GM19043 (cell line): ENCODE data around the gene PDIA4.
A peak's percentile ranks its signal among the peaks of the same experiment; 100 is the strongest.
"Not testable (repeated sequence)": the region's sequence is repeated elsewhere in the genome, so short reads cannot be mapped to it uniquely, and the experiment has no call there.

ENCODE experiments used
- ATAC-seq: cut with Tn5 transposase; IDR thresholded peaks from one replicate; pipeline ENCODE4 v1.9.1; 2021; ENCODE audit warnings: low read depth; ENCODE audit not compliant: unreplicated experiment

The PDIA4 gene, protein sequence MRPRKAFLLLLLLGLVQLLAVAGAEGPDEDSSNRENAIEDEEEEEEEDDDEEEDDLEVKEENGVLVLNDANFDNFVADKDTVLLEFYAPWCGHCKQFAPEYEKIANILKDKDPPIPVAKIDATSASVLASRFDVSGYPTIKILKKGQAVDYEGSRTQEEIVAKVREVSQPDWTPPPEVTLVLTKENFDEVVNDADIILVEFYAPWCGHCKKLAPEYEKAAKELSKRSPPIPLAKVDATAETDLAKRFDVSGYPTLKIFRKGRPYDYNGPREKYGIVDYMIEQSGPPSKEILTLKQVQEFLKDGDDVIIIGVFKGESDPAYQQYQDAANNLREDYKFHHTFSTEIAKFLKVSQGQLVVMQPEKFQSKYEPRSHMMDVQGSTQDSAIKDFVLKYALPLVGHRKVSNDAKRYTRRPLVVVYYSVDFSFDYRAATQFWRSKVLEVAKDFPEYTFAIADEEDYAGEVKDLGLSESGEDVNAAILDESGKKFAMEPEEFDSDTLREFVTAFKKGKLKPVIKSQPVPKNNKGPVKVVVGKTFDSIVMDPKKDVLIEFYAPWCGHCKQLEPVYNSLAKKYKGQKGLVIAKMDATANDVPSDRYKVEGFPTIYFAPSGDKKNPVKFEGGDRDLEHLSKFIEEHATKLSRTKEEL

DNA sequence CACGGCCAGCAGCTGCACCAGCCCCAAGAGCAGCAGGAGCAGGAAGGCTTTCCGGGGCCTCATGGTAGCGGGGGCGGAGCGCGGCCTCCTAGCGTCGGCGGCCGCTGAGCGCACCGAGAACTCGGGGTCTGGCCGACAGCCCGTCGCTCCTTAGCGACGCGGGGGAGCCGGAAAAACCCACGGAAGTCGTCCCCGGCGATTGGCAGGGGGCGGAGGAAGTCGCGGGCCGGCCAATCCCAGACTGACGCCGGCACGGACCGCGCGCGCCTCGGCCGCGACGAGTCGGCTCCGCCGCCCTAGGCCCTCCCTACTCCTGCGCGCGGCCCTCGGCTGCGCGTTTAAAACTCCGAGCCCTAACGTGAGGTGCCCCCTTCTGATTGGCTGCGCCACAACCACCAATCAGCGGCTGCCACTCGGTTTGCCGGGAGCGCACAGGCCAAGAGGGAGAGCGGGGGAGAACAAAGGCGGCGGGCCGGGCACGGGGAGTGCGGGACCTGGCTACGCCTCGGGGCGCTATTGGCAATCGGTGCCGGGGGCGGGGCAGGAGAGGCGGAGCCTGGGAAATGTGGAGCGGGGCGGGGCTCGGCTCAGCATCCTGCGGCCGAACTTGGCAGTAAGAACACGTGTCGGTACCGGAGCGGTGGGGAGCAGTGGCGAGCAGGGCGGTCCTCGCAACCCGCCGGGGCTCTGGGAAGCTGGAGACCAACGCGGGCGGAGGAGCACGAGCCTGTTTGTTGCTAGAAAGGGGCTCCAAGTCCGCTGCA, at the start of gene PDIA4:
PDIA4 (minus strand) TSS at position 160 of the 764 bp plus-strand sequence; CDS start at position 63, 97 bp downstream.
- ATAC-seq, result peak; percentile 88

DNA sequence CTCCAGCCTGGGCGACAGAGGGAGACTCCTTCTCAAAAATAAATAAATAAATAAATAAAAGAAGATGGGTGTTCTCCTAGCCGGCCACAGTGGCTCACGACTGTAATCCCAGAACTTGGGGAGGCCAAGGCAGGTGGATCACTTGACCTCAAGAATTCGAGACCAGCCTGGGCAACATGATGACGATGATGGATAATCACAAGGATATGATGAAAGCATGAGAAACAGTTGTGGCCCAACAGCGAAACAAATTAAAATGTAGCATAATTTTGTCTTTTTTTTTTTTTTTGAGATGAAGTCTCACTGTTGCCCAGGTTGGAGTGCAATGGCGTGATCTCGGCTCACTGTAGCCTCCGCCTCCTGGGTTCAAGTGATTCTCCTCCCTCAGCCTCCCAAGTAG, 49.3 kb upstream of the PDIA4 start:
- ATAC-seq, result no peak

DNA sequence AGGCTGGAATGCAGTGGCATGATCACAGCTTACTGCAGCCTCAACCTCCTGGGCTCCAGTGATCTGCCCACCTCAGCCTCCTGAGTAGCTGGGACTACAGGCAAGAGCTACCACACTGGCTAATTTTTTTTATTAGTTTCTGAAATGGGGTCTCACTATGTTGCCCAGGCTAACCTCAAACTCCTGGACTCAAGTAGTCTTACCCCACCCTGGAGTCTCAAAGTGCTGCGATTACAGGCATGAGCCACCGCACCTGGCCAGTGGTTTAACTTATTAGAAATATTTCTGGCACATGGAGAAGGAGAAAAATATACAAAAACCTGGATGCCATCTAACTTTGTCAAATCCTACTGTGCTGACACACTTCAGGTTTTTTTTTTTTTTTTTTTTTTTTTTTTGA, 47.0 kb upstream of the PDIA4 start:
- ATAC-seq, result no peak

DNA sequence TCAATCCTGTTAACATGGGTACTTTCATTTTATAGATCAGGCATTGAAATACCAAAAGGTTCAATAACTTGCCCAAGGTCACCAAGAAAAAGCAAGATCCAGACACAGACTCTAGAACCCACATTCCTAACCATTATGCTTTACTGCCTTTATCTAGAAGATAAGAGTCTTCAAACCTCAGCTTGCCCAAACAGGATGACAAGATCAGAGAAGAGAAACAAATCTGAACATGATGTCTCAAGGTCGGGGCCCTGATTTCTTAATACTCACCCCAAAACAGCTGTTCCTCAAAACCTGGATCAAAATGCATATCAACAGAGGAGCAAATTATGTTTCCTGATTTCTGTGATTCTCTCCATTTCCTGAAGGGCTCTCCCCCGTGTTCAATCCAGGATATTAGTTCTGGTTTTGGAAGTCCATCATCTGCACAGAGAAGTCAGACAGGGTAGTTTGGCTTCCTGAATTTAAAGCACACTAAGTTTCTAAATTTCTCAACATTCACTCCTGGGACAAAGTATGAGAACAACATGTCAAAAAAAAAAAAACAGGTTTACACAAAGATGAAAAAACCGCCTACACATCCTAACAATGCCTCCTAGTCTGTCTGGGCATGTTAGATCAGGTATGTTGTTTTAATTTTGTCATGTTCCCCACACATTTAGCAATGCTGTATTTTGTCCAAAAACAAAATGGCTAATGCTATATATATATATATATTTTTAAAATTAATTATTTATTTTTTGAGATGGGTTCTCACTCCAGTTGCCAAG, 46.0 kb upstream of the PDIA4 start:
- ATAC-seq, result no peak

DNA sequence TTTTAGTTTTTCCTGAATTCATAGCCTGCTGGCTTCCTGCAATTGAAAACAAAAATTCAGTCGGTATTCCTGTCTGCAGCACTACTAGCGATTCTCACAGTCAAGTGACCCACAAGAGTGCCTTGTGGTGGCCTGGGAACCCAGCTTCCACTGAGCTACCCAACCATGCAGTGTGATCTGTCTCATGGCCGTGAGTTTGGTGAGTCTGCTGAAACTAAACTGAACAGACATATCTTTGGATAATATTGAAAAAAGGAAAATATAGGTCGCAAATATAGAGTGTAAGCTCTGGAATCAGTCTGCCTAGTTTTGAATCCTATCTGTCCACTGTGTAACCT, 44.1 kb upstream of the PDIA4 start:
- ATAC-seq, result no peak

DNA sequence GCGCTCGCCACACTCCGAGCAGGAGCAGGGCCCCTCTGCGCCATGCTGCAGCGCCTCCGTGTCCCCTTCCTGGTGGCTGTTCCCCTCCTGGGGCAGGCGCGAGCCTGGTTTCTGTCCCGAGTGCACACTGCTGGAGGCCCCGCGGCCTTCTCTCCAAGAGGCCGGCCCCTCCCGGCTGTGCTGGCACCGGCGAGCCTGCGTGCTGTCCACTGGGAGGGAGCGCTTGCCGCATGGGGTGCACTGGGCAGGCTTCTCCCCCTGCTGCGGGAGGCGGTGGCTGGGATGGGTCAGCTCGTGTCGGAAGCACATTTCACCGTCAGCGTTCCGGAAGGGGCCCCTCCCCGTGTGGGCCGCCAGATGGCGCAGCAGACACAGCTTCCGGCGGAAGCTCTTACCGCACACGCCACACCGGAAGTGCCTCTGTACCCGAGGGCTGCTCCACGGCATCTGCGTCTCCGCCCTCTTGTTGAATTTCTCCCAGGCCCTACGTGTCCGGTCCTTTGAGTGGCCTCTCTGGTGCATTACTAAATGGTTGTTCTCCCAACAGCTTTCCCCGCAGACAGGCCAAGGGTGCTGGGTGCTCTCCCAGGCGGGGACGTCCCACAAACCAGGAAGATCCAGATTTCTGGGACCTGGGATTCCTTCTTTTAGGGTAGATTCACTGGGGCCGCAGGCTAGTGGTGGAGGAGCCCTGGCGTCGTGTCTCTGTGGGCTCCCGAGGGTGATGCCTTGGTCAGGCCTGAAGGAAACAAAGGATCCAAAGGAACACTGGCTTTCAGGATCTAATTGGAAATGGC, 43.5 kb upstream of the PDIA4 start:
- peak; percentile 82 for ATAC-seq

DNA sequence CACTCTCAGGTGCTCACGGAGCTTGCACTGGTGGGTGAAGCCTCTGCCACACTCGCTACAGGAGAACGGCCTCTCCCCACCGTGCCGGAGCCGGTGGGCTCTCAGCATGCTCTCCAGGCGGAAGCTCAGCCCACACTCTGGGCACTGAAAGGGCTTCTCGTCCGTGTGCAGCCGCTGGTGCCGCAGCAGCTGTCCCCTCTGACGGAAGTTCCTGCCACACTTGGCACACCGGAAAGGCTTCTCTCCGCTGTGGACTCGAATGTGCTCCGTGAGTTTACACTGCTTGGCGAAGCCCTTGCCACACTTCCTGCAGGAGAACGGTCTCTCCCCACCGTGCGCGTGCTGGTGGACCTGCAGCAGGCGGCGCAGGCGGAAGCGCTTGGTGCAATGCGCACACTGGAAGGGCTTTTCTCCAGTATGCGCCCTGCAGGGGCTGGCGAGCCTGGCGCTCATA, 42.9 kb upstream of the PDIA4 start:
- ATAC-seq, result no peak

DNA sequence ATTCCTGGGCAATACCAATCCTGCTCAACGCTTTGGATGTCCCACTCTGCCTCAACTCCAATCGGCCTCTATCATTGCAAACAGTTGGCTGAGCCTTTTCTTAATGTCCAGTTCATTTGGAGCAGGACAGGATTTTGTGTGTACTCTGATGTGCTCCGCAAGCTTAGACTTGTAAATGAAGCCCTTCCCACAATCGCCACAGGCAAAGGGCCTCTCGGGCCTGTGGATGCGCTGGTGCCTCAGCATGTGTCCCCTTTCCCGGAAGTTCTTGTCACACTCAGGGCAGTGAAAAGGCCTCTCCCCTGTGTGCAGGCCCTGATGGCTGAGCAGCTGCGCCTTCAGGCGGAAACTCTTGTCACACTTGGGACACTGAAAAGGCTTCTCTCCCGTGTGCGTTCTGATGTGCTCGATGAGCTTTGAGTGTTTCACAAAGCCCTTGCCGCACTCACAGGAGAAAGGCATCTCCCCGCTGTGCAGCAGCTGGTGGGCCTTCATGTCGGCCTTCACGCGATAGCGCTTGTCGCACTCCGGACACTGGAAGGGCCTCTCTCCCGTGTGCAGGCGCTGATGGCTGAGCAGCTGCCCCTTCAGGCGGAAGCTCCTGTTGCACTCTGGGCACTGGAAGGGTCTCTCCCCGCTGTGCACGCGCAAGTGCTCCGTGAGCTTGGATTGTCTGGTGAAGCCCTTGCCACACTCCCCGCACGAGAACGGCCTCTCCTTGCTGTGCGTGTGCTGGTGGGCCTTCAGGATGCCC, 42.2 kb upstream of the PDIA4 start:
- no peak for ATAC-seq

DNA sequence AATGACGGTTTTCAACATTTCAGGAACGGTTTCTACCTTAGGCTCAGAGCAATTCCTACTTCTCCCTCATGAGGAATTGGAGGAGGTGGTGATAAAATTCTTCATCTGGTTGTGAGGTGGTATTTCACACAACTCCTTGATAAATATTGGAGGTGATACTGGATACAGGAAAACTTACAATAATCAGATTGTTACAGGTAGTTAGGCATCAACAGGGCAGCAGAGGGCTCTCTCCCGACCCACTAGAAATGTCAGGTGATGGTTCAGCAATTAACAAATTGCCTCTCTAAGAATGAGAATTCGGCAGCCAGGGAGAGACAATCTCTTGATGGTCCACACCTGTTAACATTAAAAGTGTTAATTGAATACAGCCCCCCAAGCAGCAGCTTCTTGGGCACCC, 39.6 kb upstream of the PDIA4 start:
- ATAC-seq, result no peak

DNA sequence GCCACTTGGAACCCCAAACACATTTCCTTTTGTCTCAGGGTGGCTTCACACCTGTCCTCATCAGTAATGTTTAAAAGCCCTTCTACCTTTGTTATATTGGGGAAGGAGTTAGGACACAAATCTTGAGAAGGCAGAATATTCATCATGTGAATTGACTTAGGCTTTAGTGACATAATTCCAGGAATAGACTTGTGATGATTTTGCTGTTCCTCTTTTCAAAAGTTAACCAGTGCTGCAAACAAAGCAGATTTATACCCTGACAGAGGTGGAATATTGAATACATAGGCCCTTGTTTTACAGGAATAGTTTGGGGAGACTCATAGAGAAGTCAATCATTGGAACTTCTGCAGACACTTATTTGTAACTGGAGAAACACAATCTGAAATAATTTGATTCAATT, 35.2 kb upstream of the PDIA4 start:
- ATAC-seq, result no peak

DNA sequence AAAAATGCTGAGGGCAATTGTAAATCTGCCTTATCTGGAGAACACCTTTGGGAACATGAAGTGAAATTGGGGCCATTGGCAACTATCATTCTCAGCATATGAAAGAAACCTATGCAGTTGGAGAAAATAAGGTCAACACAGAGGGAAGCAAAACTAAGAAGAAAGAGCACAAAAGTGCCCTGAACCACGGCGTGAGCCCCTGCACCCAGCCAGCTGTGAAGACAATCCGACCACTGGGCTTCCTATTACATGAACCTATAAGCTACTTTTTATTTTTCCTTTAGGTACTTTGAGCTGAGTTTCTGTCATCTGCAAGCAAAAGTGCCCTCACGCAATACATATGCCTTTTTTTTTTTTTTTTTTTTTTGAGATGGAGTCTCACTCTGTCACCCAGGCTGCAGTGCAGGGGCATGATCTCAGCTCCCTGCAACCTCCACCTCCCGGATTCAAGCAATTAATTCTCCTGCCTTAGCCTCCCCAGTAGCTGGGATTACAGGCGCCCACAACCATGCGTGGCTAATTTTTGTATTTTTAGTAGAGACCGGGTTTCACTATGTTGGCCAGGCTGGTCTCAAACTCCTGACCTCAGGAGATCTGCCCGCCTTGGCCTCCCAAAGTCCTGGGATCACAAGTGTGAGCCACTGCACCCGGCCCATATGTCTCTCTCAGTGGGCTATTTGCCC, 34.1 kb upstream of the PDIA4 start:
- ATAC-seq, result not testable (repeated sequence)

DNA sequence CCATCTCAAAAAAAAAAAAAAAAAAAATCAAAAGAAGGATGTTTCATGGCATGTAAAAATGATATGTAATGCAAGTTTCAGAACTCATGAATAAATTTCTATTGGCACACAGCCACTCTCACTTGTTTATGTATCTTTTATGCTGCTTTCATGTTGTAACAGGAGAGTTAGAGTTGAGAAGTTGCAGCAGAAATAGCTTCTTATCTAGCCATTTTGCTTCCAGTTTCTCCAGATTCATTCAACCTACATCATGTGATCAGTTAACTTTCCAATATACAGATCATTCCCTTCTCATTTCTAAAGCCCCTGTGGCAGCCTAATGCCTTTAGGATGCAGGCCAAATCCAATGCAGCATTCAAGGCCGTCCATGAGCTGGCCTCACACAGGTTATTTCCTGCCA, 31.9 kb upstream of the PDIA4 start:
- no peak for ATAC-seq

DNA sequence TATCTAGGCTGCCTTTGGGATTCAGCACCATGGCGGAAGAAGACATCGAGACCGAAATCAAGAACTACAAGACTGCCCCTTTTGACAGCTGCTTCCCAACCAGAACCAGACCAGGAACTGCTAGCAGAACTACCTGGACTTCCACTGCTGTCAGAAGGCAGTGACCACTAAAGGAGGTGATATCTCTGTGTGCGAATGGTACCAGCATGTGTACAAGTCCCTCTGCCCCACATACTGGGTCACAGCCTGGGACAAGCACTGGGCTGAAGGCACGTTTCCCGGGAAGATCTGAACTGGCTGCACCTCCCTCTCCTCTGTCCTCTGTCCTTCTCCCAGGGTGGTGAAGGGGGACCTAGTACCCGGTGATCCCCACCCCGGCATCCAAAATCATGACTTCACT, 25.6 kb upstream of the PDIA4 start:
- no peak for ATAC-seq

DNA sequence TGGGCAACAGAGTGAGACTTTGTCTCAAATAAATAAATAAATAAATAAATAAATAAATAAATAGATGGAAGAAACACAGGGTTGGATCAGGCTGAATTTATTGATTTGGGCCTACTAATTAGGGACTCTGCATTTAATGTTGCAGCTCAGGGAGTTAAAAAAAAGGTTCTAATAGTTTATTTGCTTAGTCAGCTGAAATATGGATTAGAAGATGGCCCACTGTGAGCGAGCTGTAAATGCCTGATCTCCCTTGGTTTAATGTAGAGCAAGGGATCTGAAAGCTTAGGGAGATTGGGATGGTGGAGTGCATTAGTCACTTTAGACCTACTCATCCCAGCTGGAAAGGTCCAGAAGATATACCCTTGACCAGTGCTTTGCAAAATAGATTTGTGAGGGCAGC, 25.1 kb upstream of the PDIA4 start:
- no peak for ATAC-seq

DNA sequence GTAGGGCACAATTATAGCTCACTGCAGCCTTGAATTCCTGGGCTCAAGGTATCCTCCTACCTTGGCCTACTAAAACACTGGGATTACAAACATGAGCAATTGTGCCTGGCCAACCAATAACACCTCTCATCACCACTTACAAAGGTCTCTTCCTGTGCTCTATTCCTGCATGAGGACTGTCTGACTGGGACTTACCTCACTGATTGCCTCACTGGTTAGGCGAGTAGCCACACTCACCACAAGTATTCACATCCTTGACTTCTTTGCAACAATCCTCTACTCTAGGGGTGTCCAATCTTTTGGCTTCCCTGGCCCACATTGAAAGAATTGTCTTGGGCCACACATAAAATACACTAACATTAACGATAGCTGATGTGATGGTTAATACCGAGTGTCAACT, 22.6 kb upstream of the PDIA4 start:
- ATAC-seq, result no peak

DNA sequence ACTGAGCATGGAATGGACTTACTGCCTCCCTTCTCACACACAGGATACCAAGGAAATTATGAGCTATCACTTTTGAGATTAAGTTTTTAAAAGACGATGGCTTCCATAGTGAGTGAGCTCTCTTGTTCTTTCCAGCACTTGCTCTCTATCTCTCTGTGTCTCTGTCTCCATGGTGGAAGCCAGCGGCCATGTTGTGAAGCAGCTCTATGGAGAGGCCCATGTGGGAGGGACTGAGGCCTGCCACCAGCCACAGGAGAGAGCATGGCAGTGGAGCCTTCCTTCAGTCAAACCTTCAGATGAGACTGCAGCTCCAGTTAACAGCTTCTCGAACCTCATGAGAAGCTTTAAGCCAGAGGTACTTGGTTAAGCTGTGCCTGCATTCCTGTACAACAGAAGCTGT, 20.5 kb upstream of the PDIA4 start:
- ATAC-seq, result no peak

DNA sequence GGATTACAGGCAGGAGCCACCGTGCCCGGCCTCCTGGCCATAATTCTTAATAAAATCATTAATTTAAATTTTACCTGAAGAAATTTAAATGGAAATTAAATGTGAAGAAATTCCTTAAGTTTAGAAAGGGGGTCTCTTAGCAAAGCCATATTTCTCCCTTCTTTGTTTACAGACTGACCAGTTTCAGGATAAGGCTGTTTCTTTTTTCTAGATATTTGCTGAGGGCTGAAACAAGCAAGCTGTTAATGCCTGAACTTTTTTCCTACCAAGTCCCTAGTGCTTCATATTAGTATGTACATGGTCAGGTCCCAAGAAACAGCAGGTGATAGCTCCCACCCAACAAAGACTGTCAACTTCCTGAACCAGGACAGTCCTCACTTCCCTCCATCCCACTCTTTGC, 18.1 kb upstream of the PDIA4 start:
- ATAC-seq, result no peak

DNA sequence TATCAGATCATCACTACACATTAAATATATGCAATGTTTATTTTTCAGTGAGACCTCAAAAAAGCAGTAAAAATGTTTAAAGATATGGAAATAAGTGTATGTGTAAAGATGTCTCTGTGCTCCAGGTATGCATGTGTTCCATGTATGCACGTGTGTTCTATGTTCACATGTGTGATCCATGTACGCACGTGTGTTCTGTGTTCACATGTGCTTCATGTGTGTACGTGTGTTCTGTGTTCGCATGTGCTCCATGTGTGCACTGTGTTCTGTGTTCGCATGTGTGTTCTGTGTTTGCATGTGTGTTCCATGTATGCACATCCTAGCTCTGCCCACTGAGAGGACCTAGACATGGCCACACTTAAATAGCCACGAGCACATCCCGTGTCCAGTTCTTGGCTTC, 15.6 kb upstream of the PDIA4 start:
- ATAC-seq, result no peak

DNA sequence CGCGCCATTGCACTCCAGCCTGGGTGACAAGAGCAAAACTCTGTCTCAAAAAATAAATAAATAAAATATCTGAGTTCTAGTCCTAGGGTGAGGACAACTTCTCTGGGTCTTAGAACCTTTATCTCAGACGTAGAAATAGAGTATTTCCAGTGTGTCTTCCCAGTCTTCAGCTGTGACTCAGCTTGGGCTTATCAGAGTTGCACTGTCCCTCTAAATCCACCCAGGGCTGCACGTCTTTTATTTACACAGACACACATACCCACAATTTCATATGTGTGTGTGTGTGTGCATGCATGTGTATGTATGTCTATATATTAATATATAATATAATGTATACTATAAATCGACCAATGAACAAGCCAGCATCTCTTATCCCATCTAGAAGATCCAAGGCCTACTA, 13.0 kb upstream of the PDIA4 start:
- no peak for ATAC-seq
